ENCODE data around the gene RBL2. TPM values are rescaled to one million over a fixed set of nuclear protein-coding genes. Genes with fewer than 3 reads are reported as not detected.
A peak's percentile ranks its signal among the peaks of the same experiment; 100 is the strongest.
"Not testable (repeated sequence)": the region's sequence is repeated elsewhere in the genome, so short reads cannot be mapped to it uniquely, and the experiment has no call there.

RBL2 gene
- total RNA-seq: 100 to 1,000 TPM; 186 to 188 TPM

- DNase-seq: peak; percentile 86
- peaks cover 39% of the 10 kb centered on the region for H3K4me1 Mint-ChIP-seq
- CTCF ChIA-PET: interaction anchor here (0.8 to 4.1 kb wide), 6 partner anchors 19 to 380 kb away, joined by 3 to 21 read pairs (median 4); partner anchors contain the start of genes AKTIP and CHD9
- peaks cover 4% of the 10 kb centered on the region for H3K9me3 Mint-ChIP-seq
- H3K27ac Mint-ChIP-seq: peak within 1 kb of the TSS; percentile 91
- POLR2A ChIA-PET: interaction anchor here (0.6 to 9.8 kb wide), 20 partner anchors 14 to 379 kb away, joined by 3 to 282 read pairs (median 4); partner anchors contain the start of genes AKTIP, FTO and RPGRIP1L
- H3K36me3 Mint-ChIP-seq (ENCODE audit: low read depth): peaks cover 35% of the 10 kb centered on the region
- H3K27me3 Mint-ChIP-seq: peaks cover 4% of the 10 kb centered on the region
- peak within 1 kb of the TSS; percentile 97 for H3K4me3 Mint-ChIP-seq
Observed at GRCh38 chr16:53434377-53435065, at the start of gene RBL2. RBL2 (plus strand) TSS chr16:53434471; CDS start chr16:53434557, 86 bp downstream.

- DNase-seq, H3K4me3 Mint-ChIP-seq, H3K27ac Mint-ChIP-seq, H3K27me3 Mint-ChIP-seq, H3K4me1 Mint-ChIP-seq, POLR2A ChIA-PET, CTCF ChIA-PET: not testable (repeated sequence)
- H3K9me3 Mint-ChIP-seq: peaks cover 18% of the 10 kb centered on the region
- peaks cover 11% of the 10 kb centered on the region for H3K36me3 Mint-ChIP-seq (ENCODE audit: low read depth)
Observed at GRCh38 chr16:53384610-53385009, 49.7 kb upstream of the RBL2 start.

GRCh38 chr16:53404959-53405358, 29.3 kb upstream of the RBL2 start:
- no peaks in the 10 kb centered on the region for H3K4me1 Mint-ChIP-seq
- no peaks in the 10 kb centered on the region for H3K27me3 Mint-ChIP-seq
- no peaks in the 10 kb centered on the region for H3K36me3 Mint-ChIP-seq (ENCODE audit: low read depth)
- H3K9me3 Mint-ChIP-seq: no peaks in the 10 kb centered on the region
- no peak for DNase-seq
- H3K27ac Mint-ChIP-seq: no peak overlapping the region
- ChIA-PET POLR2A (no interaction called here), CTCF (no interaction called here)
- H3K4me3 Mint-ChIP-seq: no peak overlapping the region

GRCh38 chr16:53412549-53412948, 21.7 kb upstream of the RBL2 start:
- POLR2A ChIA-PET: no interaction called here
- Mint-ChIP-seq H3K4me1 (peaks cover 6% of the 10 kb centered on the region), H3K9me3 (peaks cover 6% of the 10 kb centered on the region), H3K4me3 (no peak overlapping the region), H3K27ac (no peak overlapping the region), H3K27me3 (no peaks in the 10 kb centered on the region), H3K36me3 (ENCODE audit: low read depth) (no peaks in the 10 kb centered on the region)
- CTCF ChIA-PET: no interaction called here
- DNase-seq: no peak

- POLR2A ChIA-PET: no interaction called here
- H3K9me3 Mint-ChIP-seq: peaks cover 8% of the 10 kb centered on the region
Observed at GRCh38 chr16:53413864-53414263, 20.4 kb upstream of the RBL2 start.

GRCh38 chr16:53414381-53414780, 19.9 kb upstream of the RBL2 start:
- H3K4me3 Mint-ChIP-seq: no peak overlapping the region
- no peak for DNase-seq
- H3K4me1 Mint-ChIP-seq: peaks cover 6% of the 10 kb centered on the region
- POLR2A ChIA-PET: no interaction called here
- peaks cover 8% of the 10 kb centered on the region for H3K9me3 Mint-ChIP-seq
- H3K27me3 Mint-ChIP-seq: no peaks in the 10 kb centered on the region
- CTCF ChIA-PET: no interaction called here
- no peak overlapping the region for H3K27ac Mint-ChIP-seq
- no peaks in the 10 kb centered on the region for H3K36me3 Mint-ChIP-seq (ENCODE audit: low read depth)

More at GRCh38 chr16:53413864-53414263, 20.4 kb upstream of the RBL2 start:
- DNase-seq: no peak
- Mint-ChIP-seq H3K27me3 (no peaks in the 10 kb centered on the region), H3K27ac (no peak overlapping the region), H3K4me3 (no peak overlapping the region), H3K36me3 (ENCODE audit: low read depth) (no peaks in the 10 kb centered on the region), H3K4me1 (peaks cover 6% of the 10 kb centered on the region)
- CTCF ChIA-PET: no interaction called here

GRCh38 chr16:53415504-53415903, 18.8 kb upstream of the RBL2 start:
- Mint-ChIP-seq H3K27ac (no peak overlapping the region), H3K4me1 (peaks cover 6% of the 10 kb centered on the region), H3K4me3 (no peak overlapping the region), H3K27me3 (no peaks in the 10 kb centered on the region), H3K36me3 (ENCODE audit: low read depth) (no peaks in the 10 kb centered on the region), H3K9me3 (peaks cover 11% of the 10 kb centered on the region)
- CTCF ChIA-PET: no interaction called here
- POLR2A ChIA-PET: no interaction called here
- DNase-seq: no peak

- Mint-ChIP-seq H3K27me3 (no peaks in the 10 kb centered on the region), H3K27ac (no peak overlapping the region), H3K4me3 (no peak overlapping the region), H3K4me1 (peaks cover 6% of the 10 kb centered on the region), H3K36me3 (ENCODE audit: low read depth) (no peaks in the 10 kb centered on the region), H3K9me3 (peaks cover 9% of the 10 kb centered on the region)
- CTCF ChIA-PET: no interaction called here
- POLR2A ChIA-PET: no interaction called here
- no peak for DNase-seq
Observed at GRCh38 chr16:53417011-53417410, 17.3 kb upstream of the RBL2 start.

GRCh38 chr16:53417976-53418375, 16.3 kb upstream of the RBL2 start:
- Mint-ChIP-seq H3K4me1 (peaks cover 6% of the 10 kb centered on the region), H3K36me3 (ENCODE audit: low read depth) (no peaks in the 10 kb centered on the region), H3K27me3 (no peaks in the 10 kb centered on the region), H3K27ac (no peak overlapping the region), H3K4me3 (no peak overlapping the region), H3K9me3 (peaks cover 8% of the 10 kb centered on the region)
- DNase-seq: no peak
- CTCF ChIA-PET: no interaction called here
- POLR2A ChIA-PET: interaction anchor here (0.7 kb wide), 1 partner anchor 16 kb away, joined by 3 read pairs; no protein-coding TSS in a partner anchor

- H3K36me3 Mint-ChIP-seq (ENCODE audit: low read depth); H3K27ac Mint-ChIP-seq: not testable (repeated sequence)
Observed at GRCh38 chr16:53419383-53419709, 14.9 kb upstream of the RBL2 start.

GRCh38 chr16:53421248-53421647, 13.0 kb upstream of the RBL2 start:
- Mint-ChIP-seq H3K9me3 (peaks cover 14% of the 10 kb centered on the region), H3K27ac (no peak overlapping the region), H3K27me3 (no peaks in the 10 kb centered on the region), H3K36me3 (ENCODE audit: low read depth) (peaks cover 4% of the 10 kb centered on the region), H3K4me3 (no peak overlapping the region), H3K4me1 (peaks cover 5% of the 10 kb centered on the region)
- ChIA-PET POLR2A (no interaction called here), CTCF (no interaction called here)
- DNase-seq: no peak

More at GRCh38 chr16:53419383-53419709, 14.9 kb upstream of the RBL2 start:
- H3K4me3 Mint-ChIP-seq, H3K9me3 Mint-ChIP-seq, POLR2A ChIA-PET, CTCF ChIA-PET, DNase-seq, H3K27me3 Mint-ChIP-seq, H3K4me1 Mint-ChIP-seq: not testable (repeated sequence)

- DNase-seq; POLR2A ChIA-PET; H3K4me3 Mint-ChIP-seq; CTCF ChIA-PET; H3K4me1 Mint-ChIP-seq; H3K27ac Mint-ChIP-seq; H3K27me3 Mint-ChIP-seq; H3K36me3 Mint-ChIP-seq (ENCODE audit: low read depth): not testable (repeated sequence)
- peaks cover 19% of the 10 kb centered on the region for H3K9me3 Mint-ChIP-seq
Observed at GRCh38 chr16:53423968-53424367, 10.3 kb upstream of the RBL2 start.

- Mint-ChIP-seq H3K9me3 (peaks cover 21% of the 10 kb centered on the region), H3K27me3 (peaks cover 4% of the 10 kb centered on the region), H3K36me3 (ENCODE audit: low read depth) (peaks cover 4% of the 10 kb centered on the region), H3K27ac (no peak overlapping the region), H3K4me1 (peaks cover 4% of the 10 kb centered on the region), H3K4me3 (no peak overlapping the region)
- ChIA-PET POLR2A (no interaction called here), CTCF (no interaction called here)
- DNase-seq: no peak
Observed at GRCh38 chr16:53428681-53429080, 5.6 kb upstream of the RBL2 start.

- CTCF ChIA-PET: no interaction called here
- no peak for DNase-seq
- POLR2A ChIA-PET: no interaction called here
- Mint-ChIP-seq H3K27ac (no peak overlapping the region), H3K36me3 (ENCODE audit: low read depth) (no peaks in the 10 kb centered on the region), H3K27me3 (peaks cover 4% of the 10 kb centered on the region), H3K4me1 (peaks cover 9% of the 10 kb centered on the region), H3K4me3 (no peak overlapping the region), H3K9me3 (peaks cover 18% of the 10 kb centered on the region)
Observed at GRCh38 chr16:53429221-53429943, 4.9 kb upstream of the RBL2 start.
